ENCODE results near the gene RYR2. TPM values are rescaled to one million over a fixed set of nuclear protein-coding genes. Genes with fewer than 3 reads are reported as not detected.

The RYR2 gene
- total RNA-seq, 1 experiment from 2014 or later, result 3.4 TPM

DNA sequence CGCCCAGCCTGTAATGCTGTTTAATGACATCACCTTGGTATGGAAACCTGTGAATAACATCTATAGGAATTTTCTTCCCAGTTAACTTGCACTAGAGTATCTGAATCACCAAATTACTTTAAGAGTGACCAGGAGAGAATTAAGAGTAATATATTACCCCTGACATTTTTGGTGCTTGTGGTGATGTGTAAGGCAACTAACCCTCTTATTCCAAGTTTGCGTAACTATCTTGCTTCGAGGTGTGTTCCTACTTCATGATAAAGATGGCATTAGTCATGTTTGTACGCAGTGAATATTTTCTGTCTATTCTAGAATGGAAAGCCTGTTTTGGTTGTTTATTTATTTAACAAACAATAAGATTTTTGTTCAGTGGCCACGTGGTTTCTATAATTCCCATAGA lies 717.4 kb downstream of the RYR2 start:
- H3K4me1 ChIP-seq (ENCODE audit: insufficient read depth, low read length), result no peaks in the 10 kb centered on the region
- no peak overlapping the region for H2BK120ac ChIP-seq (ENCODE audit: low read depth, low read length, poor library complexity, severe bottlenecking)
- no peak overlapping the region for H2BK20ac ChIP-seq (ENCODE audit: low read depth, low read length, poor library complexity, severe bottlenecking)
- H4K91ac ChIP-seq (ENCODE audit: insufficient read length, low read depth, low read length), result no peak overlapping the region
- H4K8ac ChIP-seq (replicated peaks; ENCODE audit: insufficient read length, low read depth, low read length), result no peak overlapping the region
- no peaks in the 10 kb centered on the region for H3K23me2 ChIP-seq (ENCODE audit: insufficient read length, low read depth, low read length, poor library complexity, severe bottlenecking)
- no CpG with 5 or more reads among the region's 5 CpGs for WGBS (ENCODE audit: extremely low coverage, insufficient read length, low lambda C conversion rate)
- no peaks in the 10 kb centered on the region for H3K9me3 ChIP-seq (ENCODE audit: control insufficient read depth, low read depth, low read length)
- H3K4ac ChIP-seq (ENCODE audit: low read depth, low read length), result no peak overlapping the region
- no peak overlapping the region for H2BK5ac ChIP-seq (ENCODE audit: insufficient read length, low read length)
- no peak overlapping the region for H3K9ac ChIP-seq (ENCODE audit: extremely low read depth, insufficient read length, low read length)
- no peak overlapping the region for H4K5ac ChIP-seq (ENCODE audit: insufficient read length, low read depth, low read length)
- no peak overlapping the region for H3K4me3 Mint-ChIP-seq
- H3K79me2 ChIP-seq (ENCODE audit: insufficient read depth, low read length), result no peaks in the 10 kb centered on the region
- no peak overlapping the region for H3K4me2 ChIP-seq (ENCODE audit: insufficient read depth, insufficient read length, low read length)
- H2AFZ ChIP-seq (ENCODE audit: low read length), result no peak overlapping the region
- no peaks in the 10 kb centered on the region for H3K36me3 Mint-ChIP-seq (ENCODE audit: insufficient read depth in 1 of 3, low read depth in 3 of 3)
- H3K27ac Mint-ChIP-seq, result no peak overlapping the region; a peak in 1 of 7 replicates
- H3K27me3 ChIP-seq (ENCODE audit: insufficient read depth, low read length), result no peaks in the 10 kb centered on the region
- no peak overlapping the region for H2AK5ac ChIP-seq (ENCODE audit: insufficient read length, low read length)
- H4K20me1 ChIP-seq (ENCODE audit: control insufficient read depth, insufficient read depth, insufficient read length), result no peaks in the 10 kb centered on the region
- no peaks in the 10 kb centered on the region for H3K4me1 Mint-ChIP-seq
- TF ChIP-seq, protein P1, sequence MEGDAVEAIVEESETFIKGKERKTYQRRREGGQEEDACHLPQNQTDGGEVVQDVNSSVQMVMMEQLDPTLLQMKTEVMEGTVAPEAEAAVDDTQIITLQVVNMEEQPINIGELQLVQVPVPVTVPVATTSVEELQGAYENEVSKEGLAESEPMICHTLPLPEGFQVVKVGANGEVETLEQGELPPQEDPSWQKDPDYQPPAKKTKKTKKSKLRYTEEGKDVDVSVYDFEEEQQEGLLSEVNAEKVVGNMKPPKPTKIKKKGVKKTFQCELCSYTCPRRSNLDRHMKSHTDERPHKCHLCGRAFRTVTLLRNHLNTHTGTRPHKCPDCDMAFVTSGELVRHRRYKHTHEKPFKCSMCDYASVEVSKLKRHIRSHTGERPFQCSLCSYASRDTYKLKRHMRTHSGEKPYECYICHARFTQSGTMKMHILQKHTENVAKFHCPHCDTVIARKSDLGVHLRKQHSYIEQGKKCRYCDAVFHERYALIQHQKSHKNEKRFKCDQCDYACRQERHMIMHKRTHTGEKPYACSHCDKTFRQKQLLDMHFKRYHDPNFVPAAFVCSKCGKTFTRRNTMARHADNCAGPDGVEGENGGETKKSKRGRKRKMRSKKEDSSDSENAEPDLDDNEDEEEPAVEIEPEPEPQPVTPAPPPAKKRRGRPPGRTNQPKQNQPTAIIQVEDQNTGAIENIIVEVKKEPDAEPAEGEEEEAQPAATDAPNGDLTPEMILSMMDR (conservative IDR thresholded peaks at IDR 0.05), result no peak
- no peak overlapping the region for H3K56ac ChIP-seq (ENCODE audit: insufficient read length, low read depth, low read length)
- DNase-seq, result no peak
- no peak overlapping the region for H3K23ac ChIP-seq (ENCODE audit: insufficient read length, low read depth, low read length)
- H3K9me3 Mint-ChIP-seq, result no peaks in the 10 kb centered on the region
- no peak overlapping the region for H3T11ph ChIP-seq (ENCODE audit: low read length)
- H3K27me3 Mint-ChIP-seq (ENCODE audit: low read depth), result no peaks in the 10 kb centered on the region
- H2BK15ac ChIP-seq (ENCODE audit: low read depth, low read length), result no peak overlapping the region
- no peak overlapping the region for H3K14ac ChIP-seq (ENCODE audit: insufficient read depth, low read length)
- no peak overlapping the region for H2BK12ac ChIP-seq (ENCODE audit: insufficient read length, low read depth, low read length)
- H3K27ac ChIP-seq (ENCODE audit: insufficient read length, low read depth, low read length), result no peak overlapping the region
- no peak overlapping the region for H3K18ac ChIP-seq (ENCODE audit: insufficient read length, low read depth, low read length)
- H3K79me1 ChIP-seq (ENCODE audit: insufficient read depth, low read depth, low read length, poor library complexity, severe bottlenecking), result no peaks in the 10 kb centered on the region
